NCI-H146 treated with DMSO at 0.1 percent for 48 hours (cell line): ENCODE measurements around the gene DAPK2.
"Not testable (repeated sequence)": the region's sequence is repeated elsewhere in the genome, so short reads cannot be mapped to it uniquely, and the experiment has no call there.

Experiments
- DNase-seq: peaks from one replicate; lab custom pipeline; 2025; ENCODE audit not compliant: unreplicated experiment; lab: John Stamatoyannopoulos, UW

The DAPK2 gene

DNA sequence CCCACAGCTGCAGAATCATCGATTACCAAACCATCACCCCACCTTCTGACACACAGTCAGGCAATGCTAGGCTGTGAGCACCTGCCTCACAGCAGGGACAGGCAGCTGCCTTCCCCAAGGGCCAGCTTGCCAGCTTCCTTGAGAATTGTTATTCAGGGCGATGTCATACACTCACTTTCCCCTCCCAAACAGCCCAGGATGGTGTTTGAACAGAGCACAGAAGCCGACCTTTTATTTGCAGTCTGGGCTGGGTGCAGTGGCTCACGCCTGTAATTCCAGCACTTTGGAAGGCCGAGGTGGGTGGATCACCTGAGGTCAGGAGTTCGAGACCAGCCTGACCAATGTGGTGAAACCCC, 128.0 kb downstream of the DAPK2 start:
- no peak for DNase-seq

DNA sequence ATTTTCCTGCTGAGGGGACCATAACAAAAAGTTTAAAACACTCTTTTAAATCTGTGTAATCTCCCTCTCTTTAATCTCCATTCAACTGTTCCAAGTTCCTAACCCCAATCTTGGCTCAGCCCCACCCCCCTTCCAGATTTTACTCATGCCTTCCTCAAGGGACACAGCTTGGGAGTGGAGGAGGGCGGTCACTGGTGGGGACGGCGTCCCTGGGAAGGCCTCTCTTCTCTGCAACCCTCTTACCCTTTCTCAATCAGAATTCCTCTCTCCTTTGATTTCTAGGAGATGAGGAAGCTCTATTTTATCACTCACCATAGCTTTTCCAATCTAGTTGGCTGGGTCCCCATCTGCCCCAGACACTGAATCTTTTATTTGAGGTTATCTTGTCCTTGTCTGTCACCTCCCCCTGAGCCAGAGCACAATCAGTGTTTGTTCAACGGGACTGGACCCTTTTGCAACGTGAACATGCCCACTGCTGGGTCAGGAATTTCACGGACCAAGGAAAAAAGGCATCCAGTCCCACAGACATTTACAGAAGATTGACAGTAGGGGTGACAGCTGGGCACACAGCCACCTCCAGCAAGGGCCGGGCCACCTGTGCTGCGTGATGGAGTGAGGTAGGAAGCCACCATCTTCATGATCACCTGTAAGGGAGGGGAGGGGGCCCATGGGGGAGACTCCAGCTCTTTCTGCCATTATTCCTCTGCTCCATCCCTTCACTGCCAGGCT, 128.5 kb downstream of the DAPK2 start:
- DNase-seq, result peak; percentile 82

DNA sequence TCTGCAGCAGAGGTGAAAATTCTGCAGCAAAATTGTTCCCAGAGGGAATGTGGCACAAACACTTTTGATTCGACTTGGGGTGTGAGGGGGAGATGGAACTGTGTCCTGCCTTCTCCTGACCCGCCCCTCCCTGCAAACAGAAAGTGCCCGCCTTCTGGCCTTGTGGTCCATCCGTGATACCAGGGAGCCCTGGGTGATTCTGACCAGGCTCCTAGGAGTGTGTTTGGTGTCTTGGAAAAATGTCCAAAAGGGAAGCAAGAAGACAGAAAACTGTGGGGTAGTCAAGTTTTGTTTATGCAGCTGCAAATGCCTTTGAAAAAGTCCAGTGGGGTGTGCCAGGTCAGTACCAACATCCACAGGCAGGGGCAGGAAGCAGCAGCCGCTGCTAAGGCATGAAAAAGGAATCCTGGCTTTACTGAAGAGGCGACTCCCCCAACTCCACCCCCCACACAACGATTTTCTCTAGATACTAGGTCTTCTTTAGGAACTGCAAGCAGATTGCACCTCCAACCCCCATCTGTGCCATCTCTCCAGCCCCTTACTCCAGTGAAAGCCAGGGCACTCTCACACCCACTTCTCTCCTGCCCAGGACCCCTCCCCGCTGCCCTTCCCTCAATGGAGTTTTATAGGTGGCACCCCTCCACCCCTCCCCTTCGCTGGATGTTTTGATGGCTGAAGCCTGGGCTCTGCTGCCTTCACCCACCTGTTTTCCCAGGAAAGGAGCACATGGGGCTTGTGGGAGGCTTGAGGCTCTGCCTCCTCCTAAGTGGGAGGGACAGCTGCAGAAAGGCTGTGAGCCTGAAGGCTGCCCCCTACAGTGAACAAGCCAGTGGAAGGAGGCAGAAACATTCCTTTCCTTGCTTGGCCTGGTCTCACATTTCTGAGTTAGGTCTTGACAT, 130.2 kb downstream of the DAPK2 start:
- DNase-seq, result no peak

DNA sequence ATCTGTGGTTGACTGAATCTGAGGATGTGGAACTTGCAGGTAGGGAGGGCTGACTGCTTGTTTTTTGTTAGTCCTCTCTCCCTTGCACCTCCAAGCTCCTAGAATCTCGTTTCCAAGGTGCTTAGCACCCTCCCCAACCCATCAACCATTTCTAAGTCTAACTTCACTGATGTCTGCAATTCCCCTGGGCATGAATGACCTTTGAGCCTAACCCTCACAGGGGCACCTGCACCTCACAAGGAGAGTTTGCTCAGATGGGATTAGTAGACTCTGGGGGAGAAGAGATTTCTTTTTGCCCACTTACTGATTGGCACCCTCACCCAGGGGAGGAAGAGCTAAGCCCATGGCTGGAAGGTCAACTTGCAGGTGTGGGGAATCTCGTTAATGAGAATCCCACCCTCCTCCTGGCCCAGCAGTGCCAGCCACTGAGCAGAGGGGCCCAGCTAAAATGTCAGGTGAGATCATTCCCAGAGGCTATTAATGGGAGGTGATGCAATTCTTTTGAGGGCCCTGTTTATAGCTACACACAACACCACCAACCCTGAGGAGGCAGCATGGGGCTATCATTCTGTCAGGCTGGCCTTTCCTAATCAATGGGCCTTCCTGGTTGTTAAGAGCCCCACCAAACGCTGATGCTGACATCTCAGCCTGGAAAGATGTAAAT, 130.9 kb downstream of the DAPK2 start:
- peak; percentile 27 for DNase-seq

DNA sequence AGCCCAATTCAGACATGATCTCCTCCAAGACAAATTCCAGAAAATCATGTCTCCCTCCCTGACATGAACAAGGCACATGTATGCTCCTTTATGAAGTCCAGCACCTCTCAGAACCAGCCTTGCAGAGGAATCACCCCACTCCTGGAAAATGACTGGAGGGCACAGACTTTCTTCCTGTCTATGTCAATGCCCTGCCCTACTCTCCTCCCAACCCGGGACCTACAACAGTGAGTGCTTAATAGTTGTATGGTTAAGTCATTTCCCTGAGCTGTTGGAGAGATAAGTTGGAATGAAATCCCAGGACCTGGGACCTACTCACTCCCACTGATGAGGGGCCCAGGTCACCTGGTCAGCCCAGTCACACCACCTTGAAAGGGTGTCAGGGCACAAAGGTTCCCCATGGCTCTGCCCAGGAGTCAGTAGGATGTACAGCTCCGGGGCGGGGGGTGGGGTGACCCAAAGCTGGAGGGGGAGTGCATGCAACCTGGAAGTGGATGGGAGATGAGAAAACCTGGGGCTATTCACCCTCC, 132.4 kb downstream of the DAPK2 start:
- DNase-seq, result no peak

DNA sequence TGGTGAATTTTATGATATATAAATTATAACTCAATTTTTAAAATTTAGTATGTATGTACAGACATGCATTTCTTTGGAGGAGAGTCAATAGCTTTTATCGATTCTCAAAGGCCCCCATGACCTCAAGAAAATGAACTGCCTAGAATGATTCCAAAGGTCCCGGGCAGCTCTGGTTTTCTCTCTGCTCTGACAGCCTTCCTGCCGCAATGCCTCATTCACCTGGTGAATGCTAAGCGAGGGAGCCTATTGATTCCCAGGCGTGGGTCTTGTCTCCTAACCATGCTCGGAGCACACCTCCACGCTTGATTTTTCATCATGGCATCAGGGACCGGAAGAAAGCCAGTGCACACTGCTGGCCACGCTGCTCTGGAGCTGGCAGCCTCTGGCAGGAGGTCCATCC, 132.9 kb downstream of the DAPK2 start:
- no peak for DNase-seq

DNA sequence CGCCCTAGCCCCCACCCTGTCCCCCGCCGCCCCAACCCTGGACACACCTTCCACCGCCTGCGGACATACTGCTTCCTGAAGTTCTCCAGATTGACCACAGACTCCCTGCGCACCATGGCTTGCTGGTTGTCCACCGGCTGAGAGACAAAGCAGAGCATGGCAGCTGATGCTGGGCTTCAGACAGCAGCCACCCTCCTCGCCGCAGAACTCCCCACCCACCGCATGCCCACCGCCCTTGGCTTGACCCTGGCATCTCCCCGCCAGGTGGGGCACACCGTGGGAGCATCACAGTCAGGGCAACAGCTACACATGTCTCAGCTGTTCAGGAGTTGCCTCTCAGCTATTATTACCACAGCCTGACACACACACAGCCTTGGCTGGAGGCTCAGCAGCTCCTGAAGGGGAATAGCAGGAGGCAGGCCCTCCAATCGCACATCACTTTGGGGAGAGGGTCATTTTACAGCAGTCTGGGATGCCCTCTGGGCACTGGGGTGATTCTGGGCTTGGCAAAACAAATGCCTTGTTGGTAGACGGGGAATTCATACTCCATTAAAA, 134.1 kb downstream of the DAPK2 start:
- no peak for DNase-seq

DNA sequence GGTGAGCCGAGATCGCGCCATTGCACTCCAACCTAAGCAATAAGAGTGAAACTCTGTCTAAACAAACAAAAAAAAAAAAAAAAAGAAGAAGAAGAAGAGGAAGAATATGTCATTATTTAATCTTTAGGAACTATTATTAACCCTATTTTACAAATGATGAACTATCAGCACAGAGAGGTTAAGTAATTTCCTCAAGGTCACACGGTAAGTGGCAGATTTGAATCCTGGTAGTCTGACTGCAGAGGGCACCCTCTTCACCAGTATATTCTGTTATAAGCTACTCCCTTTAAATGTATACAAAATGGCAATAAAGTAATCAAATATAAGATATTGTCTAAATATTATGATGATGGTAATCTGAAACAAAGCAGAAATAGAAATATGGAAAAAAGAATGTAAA, 135.1 kb downstream of the DAPK2 start:
- no peak for DNase-seq

DNA sequence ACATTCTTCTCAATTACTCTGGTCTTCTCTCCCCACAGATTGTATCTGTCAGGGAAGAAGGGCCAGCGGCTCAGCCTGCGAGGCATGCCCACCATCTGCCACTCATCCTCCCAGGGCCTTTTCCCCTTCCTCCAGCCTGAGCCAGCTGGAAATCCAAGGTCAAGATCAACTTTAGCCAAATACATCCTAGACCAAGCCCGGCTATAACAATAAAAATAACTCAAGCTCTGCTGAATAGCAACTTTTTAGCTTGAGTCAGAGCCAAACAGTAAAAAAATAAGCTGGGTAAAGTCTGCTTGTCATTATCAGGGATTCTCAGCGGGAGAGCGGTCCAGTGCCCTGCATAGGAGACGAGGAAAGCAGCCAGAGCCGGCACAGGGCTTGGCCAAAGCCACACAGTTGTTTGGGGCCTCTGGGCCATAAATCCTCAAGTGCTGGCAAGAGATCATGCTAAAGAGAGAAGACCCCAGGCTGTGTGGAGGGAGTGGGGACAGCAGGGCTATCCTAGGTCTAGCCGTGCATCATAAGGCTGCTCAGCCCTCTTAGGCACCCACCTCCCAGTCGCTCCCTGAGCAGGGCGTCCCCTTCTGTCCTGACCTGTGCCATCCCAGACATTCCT, 136.4 kb downstream of the DAPK2 start:
- no peak for DNase-seq

DNA sequence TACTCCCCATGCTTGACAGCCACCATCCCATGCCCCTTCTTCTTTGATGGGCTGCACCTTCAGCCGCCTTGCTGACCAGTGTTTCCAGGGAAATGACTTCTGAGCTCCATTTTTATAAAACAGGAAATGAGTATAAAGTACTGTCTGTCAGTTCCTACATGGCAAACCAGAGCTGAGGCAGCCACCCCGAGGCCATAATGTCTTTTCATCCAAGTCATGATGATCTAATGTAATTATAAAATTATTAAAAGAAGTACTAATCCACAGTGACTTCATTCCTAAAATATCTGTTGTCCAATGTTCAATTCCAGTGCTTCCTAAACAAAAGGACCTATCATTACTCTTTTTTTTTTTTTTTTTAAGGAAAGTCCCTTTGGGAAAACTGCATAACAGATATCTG, 137.3 kb downstream of the DAPK2 start:
- DNase-seq, result no peak

DNA sequence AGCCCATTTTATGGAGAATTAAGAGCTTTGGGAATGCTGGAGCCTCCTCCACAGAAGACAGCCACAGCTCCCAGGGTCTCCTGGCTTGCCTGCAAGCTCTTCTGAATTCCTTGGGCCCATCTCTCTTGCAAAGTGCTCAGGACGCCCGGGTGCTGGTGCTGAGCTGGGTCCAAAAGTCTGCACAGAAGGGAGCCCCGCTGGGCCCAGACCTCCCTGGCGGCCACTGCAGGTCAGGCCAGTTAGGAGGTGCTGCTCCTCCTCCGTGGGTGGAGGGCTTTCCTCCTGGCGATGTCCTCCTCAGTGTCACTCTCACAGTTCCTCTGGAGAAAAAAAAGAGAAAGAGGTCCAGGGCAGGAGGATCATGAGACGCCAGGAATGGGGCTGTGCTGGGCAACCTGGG, 138.0 kb downstream of the DAPK2 start:
- DNase-seq, result no peak

DNA sequence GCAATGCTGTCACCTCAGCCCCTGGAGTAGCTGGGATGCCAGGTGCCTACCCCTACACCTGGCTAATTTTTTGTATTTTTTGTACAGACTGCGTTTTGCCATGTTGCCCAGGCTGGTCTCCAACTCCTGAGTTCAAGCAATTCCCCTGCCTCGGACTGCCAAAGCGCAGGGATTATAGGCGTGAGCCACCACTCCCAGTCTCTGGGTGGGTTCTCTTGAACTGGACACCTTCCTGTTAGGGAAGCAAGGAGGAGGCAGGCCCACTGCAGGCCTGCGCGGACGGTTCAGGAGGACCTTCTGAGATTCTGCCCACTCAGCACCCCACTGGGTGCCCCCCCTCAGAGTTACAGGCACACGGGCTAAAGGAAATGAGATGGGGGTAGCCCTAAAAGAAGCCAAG, 138.8 kb downstream of the DAPK2 start:
- no peak for DNase-seq

DNA sequence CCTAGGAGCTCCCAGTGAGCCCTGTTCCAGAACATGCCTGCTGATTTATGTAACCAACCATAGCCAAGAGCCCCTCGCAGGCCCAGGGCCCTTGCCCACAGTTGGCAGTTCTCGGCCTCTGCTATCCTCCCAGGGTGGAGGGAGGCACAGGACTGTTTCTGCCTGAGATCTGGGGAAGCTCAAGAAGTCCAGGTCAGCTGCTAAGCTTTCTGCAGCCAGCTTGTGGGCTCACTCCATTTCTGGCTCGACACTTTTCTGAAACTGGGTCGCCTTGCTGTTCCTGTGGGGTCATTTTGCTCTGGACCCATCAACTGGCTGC, 140.1 kb downstream of the DAPK2 start:
- no peak for DNase-seq

DNA sequence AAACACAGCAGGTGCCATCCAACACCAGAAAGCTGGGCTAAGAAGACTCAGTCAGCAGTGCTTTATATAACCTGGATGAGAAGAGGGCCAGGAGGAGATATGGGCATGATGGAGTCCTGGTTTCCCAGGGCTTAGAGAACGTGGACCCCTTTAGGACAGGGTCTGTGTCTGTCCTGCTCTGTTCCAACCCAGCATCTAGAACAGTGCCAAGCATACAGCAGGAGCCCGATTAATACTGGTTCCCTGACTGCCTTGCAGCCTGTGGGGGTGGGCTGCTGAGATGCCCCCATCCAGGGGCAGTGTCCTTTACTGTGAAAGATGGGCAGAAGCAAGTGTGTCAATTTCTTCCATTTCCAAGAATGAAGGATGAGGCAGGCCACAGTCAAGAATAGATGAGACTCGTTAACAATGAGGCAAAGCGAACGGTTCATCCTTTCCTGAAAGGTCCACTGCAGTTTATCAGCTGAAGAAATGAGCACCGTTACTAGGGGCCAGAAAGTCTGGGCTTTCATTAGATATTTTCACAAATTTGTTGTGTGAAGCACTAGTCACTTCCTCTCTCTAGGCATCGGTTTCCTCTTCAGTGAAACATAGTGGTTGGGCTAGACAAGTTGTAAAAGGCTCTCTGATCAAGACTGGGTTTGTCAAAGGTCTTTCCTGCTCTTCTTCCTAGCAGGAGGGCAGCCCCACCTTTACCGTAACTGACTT, 140.6 kb downstream of the DAPK2 start:
- DNase-seq, result no peak

DNA sequence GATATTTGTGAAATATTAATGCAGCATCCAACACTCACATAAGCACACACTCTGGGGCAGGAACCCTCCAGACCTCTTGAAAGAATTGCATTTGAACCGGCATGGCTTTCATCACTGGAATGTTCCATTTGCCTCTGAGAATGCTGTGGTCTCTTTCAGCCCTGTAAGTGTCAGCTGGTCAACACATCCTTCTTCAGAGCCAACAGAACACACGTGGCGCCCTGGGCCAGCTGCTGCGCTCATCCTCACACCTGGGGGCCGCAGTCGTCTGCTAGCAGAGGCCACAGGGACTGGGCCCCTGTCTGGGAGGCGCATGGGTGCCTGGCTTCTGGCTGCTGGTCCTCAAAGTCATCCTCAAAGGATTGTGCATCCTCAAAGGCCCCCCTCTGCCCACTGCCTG, 141.2 kb downstream of the DAPK2 start:
- DNase-seq, result no peak

DNA sequence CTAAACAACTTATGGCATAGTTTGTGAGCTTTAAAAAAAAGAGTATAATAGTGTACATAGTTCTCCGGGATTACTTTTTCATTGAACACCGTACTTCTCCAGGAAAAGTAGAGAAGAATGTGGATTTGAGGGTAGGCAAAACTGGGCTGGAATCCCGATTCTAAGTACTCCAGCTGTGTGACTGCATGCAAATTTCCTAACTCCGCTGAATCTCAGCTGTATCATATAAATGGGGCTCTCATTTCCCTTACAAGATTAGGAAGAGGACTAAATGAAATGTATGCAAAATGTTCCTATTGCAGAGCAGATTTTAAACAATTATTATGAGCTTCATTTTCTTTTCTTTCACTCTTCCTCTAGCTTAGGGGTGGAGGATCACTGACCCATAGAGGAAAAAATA, 142.2 kb downstream of the DAPK2 start:
- no peak for DNase-seq

DNA sequence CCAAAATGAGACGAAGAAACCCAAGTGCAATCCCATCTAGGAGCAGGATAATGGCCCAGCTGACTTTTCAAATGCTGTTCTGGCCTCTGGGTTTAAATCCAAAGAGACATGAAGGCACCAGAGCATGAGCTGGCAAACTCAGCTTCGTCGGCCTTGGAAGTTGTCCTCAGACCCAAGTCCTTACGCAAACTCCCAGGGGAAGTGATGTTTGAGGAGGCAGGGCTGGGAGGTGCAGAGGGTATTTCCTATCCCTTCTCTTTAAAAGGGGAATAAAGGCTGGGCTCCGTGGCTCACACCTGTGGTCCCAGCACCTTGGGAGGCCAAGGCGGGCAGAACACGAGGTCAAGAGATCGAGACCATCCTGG, 143.6 kb downstream of the DAPK2 start:
- DNase-seq, result no peak

DNA sequence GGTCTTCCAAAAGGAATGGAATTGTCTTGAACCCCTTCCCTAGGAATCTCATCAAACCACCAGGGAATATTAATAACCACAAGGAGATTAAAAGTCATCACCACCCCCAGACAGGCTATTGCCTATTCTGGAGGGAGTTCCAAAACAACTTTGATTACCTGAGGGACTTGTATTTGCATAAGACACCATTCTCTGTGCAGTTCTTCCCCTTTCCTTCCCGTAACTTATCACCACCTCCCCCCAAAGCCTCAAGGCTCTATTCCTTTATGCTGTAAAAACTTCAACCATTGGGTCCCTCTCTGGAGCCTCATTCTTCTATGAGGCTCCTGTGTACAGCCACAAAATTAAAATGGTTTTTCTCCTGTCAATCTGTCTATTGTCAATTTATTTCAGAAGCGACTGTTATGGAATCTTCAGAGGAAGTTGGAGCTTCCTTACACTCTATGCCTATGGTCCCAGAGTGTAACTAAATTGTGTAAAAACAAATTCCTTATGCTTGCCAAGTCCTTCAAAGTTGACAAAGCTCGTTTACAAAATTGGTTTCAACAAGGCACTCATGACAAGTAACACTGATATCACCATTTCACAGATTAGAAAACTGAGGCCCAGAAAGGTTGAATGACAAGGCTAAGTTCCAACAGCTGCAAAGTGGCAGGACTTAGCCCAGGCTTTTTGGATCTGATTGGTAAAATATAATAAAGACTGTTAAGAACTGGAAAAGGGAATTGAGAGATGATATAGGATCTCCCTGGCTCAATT, 144.2 kb downstream of the DAPK2 start:
- no peak for DNase-seq

DNA sequence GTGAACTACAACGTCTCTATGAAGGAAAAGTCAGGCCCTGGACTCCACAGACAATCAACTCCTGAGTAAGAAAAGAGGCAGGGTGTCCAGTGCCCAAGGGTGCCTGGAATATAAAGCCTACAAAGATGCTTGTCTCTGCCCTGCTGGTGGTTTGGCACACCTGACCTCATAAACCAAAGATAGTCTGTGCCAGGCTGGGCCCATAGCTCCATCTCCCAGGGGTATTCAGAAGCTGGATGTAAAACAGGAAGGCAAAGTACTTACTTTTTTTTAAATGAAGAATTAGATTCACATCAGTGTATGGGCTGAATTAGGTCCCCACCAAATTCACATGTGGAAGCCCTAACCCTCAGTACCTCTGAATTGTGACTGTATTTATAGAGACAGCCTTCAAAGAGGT, 146.0 kb downstream of the DAPK2 start:
- no peak for DNase-seq

DNA sequence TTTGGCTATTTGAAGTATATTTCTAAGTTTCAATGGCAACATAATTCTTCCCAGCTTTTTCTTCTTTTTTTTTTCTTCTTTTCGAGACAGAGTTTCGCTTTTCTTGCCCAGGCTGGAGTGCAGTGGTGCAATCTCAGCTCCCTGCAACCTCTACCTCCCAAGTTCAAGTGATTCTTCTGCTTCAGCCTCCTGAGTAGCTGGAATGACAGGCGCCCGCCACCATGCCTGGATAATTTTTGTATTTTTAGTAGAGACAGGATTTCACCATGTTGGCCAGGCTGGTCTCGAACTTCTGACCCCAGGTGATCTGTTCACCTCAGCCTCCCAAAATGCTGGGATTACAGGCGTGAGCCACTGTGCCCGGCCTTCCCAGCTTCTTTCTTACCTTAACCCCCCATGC, 146.7 kb downstream of the DAPK2 start:
- not testable (repeated sequence) for DNase-seq
